Measurements from ENCODE around the gene MYRIP.

Gene MYRIP

GRCh38 chr3:39919281-39919680 is 109.9 kb downstream of the MYRIP start:
- H3K4me3 ChIP-seq (ENCODE audit: insufficient read length, low read depth) = no peak overlapping the region
- no peaks in the 10 kb centered on the region for H3K36me3 ChIP-seq (ENCODE audit: insufficient read depth, insufficient read length, low read length)
- no peaks in the 10 kb centered on the region for H3K9me3 ChIP-seq (ENCODE audit: insufficient read depth, low read length)
- H3K4me1 ChIP-seq (ENCODE audit: insufficient read depth, insufficient read length) = no peaks in the 10 kb centered on the region
- no peaks in the 10 kb centered on the region for H3K27me3 ChIP-seq (ENCODE audit: insufficient read depth, insufficient read length)
- TF ChIP-seq SUZ12 (IDR thresholded peaks at IDR 0.05; ENCODE audit: extremely low read depth, insufficient read depth, insufficient read length) = no peak
- H3K9ac ChIP-seq (ENCODE audit: insufficient read length, low read depth) = no peak overlapping the region
- no peak for DNase-seq (ENCODE audit: low read depth, low spot score)

GRCh38 chr3:39920271-39920670 is 110.9 kb downstream of the MYRIP start:
- Histone ChIP-seq H3K9ac (ENCODE audit: insufficient read length, low read depth) (no peak overlapping the region), H3K27me3 (ENCODE audit: insufficient read depth, insufficient read length) (no peaks in the 10 kb centered on the region), H3K36me3 (ENCODE audit: insufficient read depth, insufficient read length, low read length) (no peaks in the 10 kb centered on the region), H3K4me1 (ENCODE audit: insufficient read depth, insufficient read length) (no peaks in the 10 kb centered on the region), H3K9me3 (ENCODE audit: insufficient read depth, low read length) (no peaks in the 10 kb centered on the region), H3K4me3 (ENCODE audit: insufficient read length, low read depth) (no peak overlapping the region)
- TF ChIP-seq SUZ12 (IDR thresholded peaks at IDR 0.05; ENCODE audit: extremely low read depth, insufficient read depth, insufficient read length) (no peak), ZNF274 (IDR thresholded peaks at IDR 0.05; ENCODE audit: low read depth, low read length) (no peak), YY1 (IDR thresholded peaks at IDR 0.05; ENCODE audit: insufficient read depth, insufficient read length) (no peak)
- no peak for DNase-seq (ENCODE audit: low read depth, low spot score)

GRCh38 chr3:39927479-39927878 is 118.1 kb downstream of the MYRIP start:
- H3K36me3 ChIP-seq (ENCODE audit: insufficient read depth, insufficient read length, low read length) = no peaks in the 10 kb centered on the region
- no peaks in the 10 kb centered on the region for H3K9me3 ChIP-seq (ENCODE audit: insufficient read depth, low read length)
- H3K27me3 ChIP-seq (ENCODE audit: insufficient read depth, insufficient read length) = no peaks in the 10 kb centered on the region
- no peaks in the 10 kb centered on the region for H3K4me1 ChIP-seq (ENCODE audit: insufficient read depth, insufficient read length)
- H3K4me3 ChIP-seq (ENCODE audit: insufficient read length, low read depth) = no peak overlapping the region
- TF ChIP-seq ZNF274 (IDR thresholded peaks at IDR 0.05; ENCODE audit: low read depth, low read length) (no peak), YY1 (IDR thresholded peaks at IDR 0.05; ENCODE audit: insufficient read depth, insufficient read length) (no peak), SUZ12 (IDR thresholded peaks at IDR 0.05; ENCODE audit: extremely low read depth, insufficient read depth, insufficient read length) (no peak)
- no peak overlapping the region for H3K9ac ChIP-seq (ENCODE audit: insufficient read length, low read depth)
- no peak for DNase-seq (ENCODE audit: low read depth, low spot score)

- TF ChIP-seq ZNF274 (IDR thresholded peaks at IDR 0.05; ENCODE audit: low read depth, low read length) = no peak
- TF ChIP-seq YY1 (IDR thresholded peaks at IDR 0.05; ENCODE audit: insufficient read depth, insufficient read length) = no peak
- no peak for TF ChIP-seq SUZ12 (IDR thresholded peaks at IDR 0.05; ENCODE audit: extremely low read depth, insufficient read depth, insufficient read length)
- Histone ChIP-seq H3K9ac (ENCODE audit: insufficient read length, low read depth) (no peak overlapping the region), H3K4me1 (ENCODE audit: insufficient read depth, insufficient read length) (no peaks in the 10 kb centered on the region), H3K9me3 (ENCODE audit: insufficient read depth, low read length) (no peaks in the 10 kb centered on the region), H3K36me3 (ENCODE audit: insufficient read depth, insufficient read length, low read length) (no peaks in the 10 kb centered on the region), H3K4me3 (ENCODE audit: insufficient read length, low read depth) (no peak overlapping the region), H3K27me3 (ENCODE audit: insufficient read depth, insufficient read length) (no peaks in the 10 kb centered on the region)
- no peak for DNase-seq (ENCODE audit: low read depth, low spot score)
Observed at GRCh38 chr3:39933986-39934693, 124.7 kb downstream of the MYRIP start.

- TF ChIP-seq ZNF274 (IDR thresholded peaks at IDR 0.05; ENCODE audit: low read depth, low read length) (no peak), YY1 (IDR thresholded peaks at IDR 0.05; ENCODE audit: insufficient read depth, insufficient read length) (no peak), SUZ12 (IDR thresholded peaks at IDR 0.05; ENCODE audit: extremely low read depth, insufficient read depth, insufficient read length) (no peak)
- Histone ChIP-seq H3K36me3 (ENCODE audit: insufficient read depth, insufficient read length, low read length) (no peaks in the 10 kb centered on the region), H3K9me3 (ENCODE audit: insufficient read depth, low read length) (no peaks in the 10 kb centered on the region), H3K9ac (ENCODE audit: insufficient read length, low read depth) (no peak overlapping the region), H3K4me1 (ENCODE audit: insufficient read depth, insufficient read length) (no peaks in the 10 kb centered on the region), H3K27me3 (ENCODE audit: insufficient read depth, insufficient read length) (no peaks in the 10 kb centered on the region), H3K4me3 (ENCODE audit: insufficient read length, low read depth) (no peak overlapping the region)
- DNase-seq (ENCODE audit: low read depth, low spot score) = no peak
Observed at GRCh38 chr3:39934696-39935095, 125.3 kb downstream of the MYRIP start.

- Histone ChIP-seq H3K4me1 (ENCODE audit: insufficient read depth, insufficient read length) (no peaks in the 10 kb centered on the region), H3K27me3 (ENCODE audit: insufficient read depth, insufficient read length) (no peaks in the 10 kb centered on the region), H3K36me3 (ENCODE audit: insufficient read depth, insufficient read length, low read length) (no peaks in the 10 kb centered on the region), H3K4me3 (ENCODE audit: insufficient read length, low read depth) (no peak overlapping the region), H3K9ac (ENCODE audit: insufficient read length, low read depth) (no peak overlapping the region), H3K9me3 (ENCODE audit: insufficient read depth, low read length) (no peaks in the 10 kb centered on the region)
- no peak for DNase-seq (ENCODE audit: low read depth, low spot score)
- TF ChIP-seq ZNF274 (IDR thresholded peaks at IDR 0.05; ENCODE audit: low read depth, low read length) (no peak), SUZ12 (IDR thresholded peaks at IDR 0.05; ENCODE audit: extremely low read depth, insufficient read depth, insufficient read length) (no peak), YY1 (IDR thresholded peaks at IDR 0.05; ENCODE audit: insufficient read depth, insufficient read length) (no peak)
Observed at GRCh38 chr3:39935261-39935660, 125.9 kb downstream of the MYRIP start.

GRCh38 chr3:39936848-39937247 is 127.4 kb downstream of the MYRIP start:
- no peak overlapping the region for H3K4me3 ChIP-seq (ENCODE audit: insufficient read length, low read depth)
- DNase-seq (ENCODE audit: low read depth, low spot score) = no peak
- H3K36me3 ChIP-seq (ENCODE audit: insufficient read depth, insufficient read length, low read length) = no peaks in the 10 kb centered on the region
- H3K9ac ChIP-seq (ENCODE audit: insufficient read length, low read depth) = no peak overlapping the region
- TF ChIP-seq YY1 (IDR thresholded peaks at IDR 0.05; ENCODE audit: insufficient read depth, insufficient read length) (no peak), SUZ12 (IDR thresholded peaks at IDR 0.05; ENCODE audit: extremely low read depth, insufficient read depth, insufficient read length) (no peak), ZNF274 (IDR thresholded peaks at IDR 0.05; ENCODE audit: low read depth, low read length) (no peak)
- no peaks in the 10 kb centered on the region for H3K9me3 ChIP-seq (ENCODE audit: insufficient read depth, low read length)
- no peaks in the 10 kb centered on the region for H3K4me1 ChIP-seq (ENCODE audit: insufficient read depth, insufficient read length)
- no peaks in the 10 kb centered on the region for H3K27me3 ChIP-seq (ENCODE audit: insufficient read depth, insufficient read length)
